Smooth muscle cell (in vitro differentiated cells): ENCODE results near the gene HTR3D. TPM values are rescaled to one million over a fixed set of nuclear protein-coding genes. Genes with fewer than 3 reads are reported as not detected.
"Not testable (repeated sequence)": the region's sequence is repeated elsewhere in the genome, so short reads cannot be mapped to it uniquely, and the experiment has no call there.

Experiments used
- DNase-seq: peaks from one replicate; lab custom pipeline; 2025; ENCODE audit not compliant: unreplicated experiment; lab: John Stamatoyannopoulos, UW
- H2AFZ ChIP-seq: fragments of 200-600 bp; sonication (generic); 2 replicates; pipeline ENCODE4 v1.6.0; 2016; ENCODE audit warnings: antibody characterized with exemption, low read depth, mild to moderate bottlenecking
- H3F3A ChIP-seq: fragments of 200-600 bp; sonication (generic); 2 replicates; pipeline ENCODE4 v1.6.0; 2017; ENCODE audit warnings: antibody characterized with exemption, low read depth
- H3K27ac ChIP-seq: fragments of 200-600 bp; sonication (generic); 2 replicates; pipeline ENCODE4 v1.5.1; 2016; ENCODE audit warnings: low read depth, mild to moderate bottlenecking
- H3K27me3 ChIP-seq: fragments of 200-600 bp; sonication (generic); 2 replicates; pipeline ENCODE4 v1.6.1; 2016; ENCODE audit warnings: low read depth, mild to moderate bottlenecking
- H3K36me3 ChIP-seq: fragments of 200-600 bp; sonication (generic); 2 replicates; pipeline ENCODE4 v1.5.1; 2016; ENCODE audit warnings: low read depth
- H3K4me1 ChIP-seq: fragments of 200-600 bp; sonication (generic); 2 replicates; pipeline ENCODE4 v1.5.1; 2016; ENCODE audit warnings: low read depth
- H3K4me2 ChIP-seq: fragments of 200-600 bp; sonication (generic); 2 replicates; pipeline ENCODE4 v1.6.0; 2016; ENCODE audit warnings: mild to moderate bottlenecking
- H3K4me3 ChIP-seq: fragments of 200-600 bp; sonication (generic); 2 replicates; pipeline ENCODE4 v1.5.1; 2016; ENCODE audit warnings: mild to moderate bottlenecking
- H3K79me2 ChIP-seq: fragments of 200-600 bp; sonication (generic); 2 replicates; pipeline ENCODE4 v1.6.0; 2016; ENCODE audit warnings: low read depth, mild to moderate bottlenecking
- H3K9ac ChIP-seq: fragments of 200-600 bp; sonication (generic); 2 replicates; pipeline ENCODE4 v1.6.0; 2016; ENCODE audit warnings: low read depth
- H3K9me3 ChIP-seq: fragments of 200-600 bp; sonication (generic); replicated peaks from 2 replicates; pipeline ENCODE4 v1.5.1; 2016; ENCODE audit warnings: low read depth
- H4K20me1 ChIP-seq: fragments of 200-600 bp; sonication (generic); 2 replicates; pipeline ENCODE4 v1.6.0; 2016; ENCODE audit warnings: low read depth
- CTCF ChIP-seq: fragments of 200-600 bp; sonication (generic); IDR thresholded peaks from 2 replicates; pipeline ENCODE4 v1.5.1; 2017; ENCODE audit warnings: borderline replicate concordance, mild to moderate bottlenecking, antibody characterized with exemption; ENCODE audit not compliant: insufficient read depth, poor library complexity, severe bottlenecking
- WGBS: methylation state at CpG from one replicate; pipeline ENCODE4 v1.1.7; 2016; ENCODE audit warnings: low lambda C conversion rate; 5-methylcytosine and 5-hydroxymethylcytosine counted together
- polyA plus RNA-seq: library from polyadenylated mRNA; unstranded; fragments of >200 nt; fragmentation: Nextera tagmentation; extraction: Ambion mirVana; gene quantifications from 2 replicates; pipeline ENCODE4 v1.2.1, GENCODE V29; 2016
- total RNA-seq: library from RNA; depleted of rRNA; stranded (reverse); fragments of >200 nt; gene quantifications from 2 replicates; pipeline ENCODE4 v1.2.3, GENCODE V29; 2014

The HTR3D gene
- total and polyA plus RNA-seq, 2 experiments from 2014 or later: not detected

DNA sequence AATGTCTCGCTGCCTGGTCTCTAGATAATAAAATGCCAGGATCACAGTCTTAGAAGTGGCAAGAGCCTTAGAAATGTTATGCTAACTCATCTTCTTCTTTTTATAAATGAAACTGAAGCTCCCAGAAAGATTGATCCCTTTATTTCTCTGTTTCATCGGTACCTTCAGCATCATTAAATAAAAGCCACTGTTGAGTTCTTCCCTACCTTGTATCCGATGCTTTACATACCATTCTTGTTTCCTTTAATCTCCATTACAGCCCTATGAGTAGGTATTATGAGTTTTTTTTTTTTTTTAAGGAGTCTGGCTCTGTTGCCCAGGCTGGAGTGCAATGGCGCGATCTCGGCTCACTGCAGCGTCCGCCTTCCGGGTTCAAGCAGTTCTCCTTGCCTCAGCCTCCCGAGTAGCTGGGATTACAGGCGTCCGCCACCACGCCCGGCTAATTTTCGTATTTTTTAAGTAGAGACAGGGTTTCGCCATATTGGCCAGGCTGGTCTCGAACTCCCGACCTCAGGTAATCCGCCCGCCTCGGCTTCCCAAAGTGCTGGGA is 13.0 kb upstream of the HTR3D start:
- 93% methylated on average over 21 of the region's 21 CpGs for WGBS
- Histone ChIP-seq H3K4me3 (peak overlapping the region; percentile 98), H4K20me1 (no peaks in the 10 kb centered on the region), H3F3A (peaks cover 11% of the 10 kb centered on the region), H3K9ac (peak overlapping the region; percentile 62), H3K4me2 (peak overlapping the region; percentile 91), H3K36me3 (no peaks in the 10 kb centered on the region), H3K79me2 (peaks cover 16% of the 10 kb centered on the region), H3K27me3 (no peaks in the 10 kb centered on the region), H3K4me1 (peaks cover 11% of the 10 kb centered on the region), H2AFZ (peak overlapping the region; percentile 96), H3K9me3 (no peaks in the 10 kb centered on the region), H3K27ac (peak overlapping the region; percentile 58)
- no peak for DNase-seq
- TF ChIP-seq CTCF: no peak

GRCh38 chr3:184022323-184022722 is 9.2 kb upstream of the HTR3D start:
- no peaks in the 10 kb centered on the region for H4K20me1 ChIP-seq
- H3K27me3 ChIP-seq: no peaks in the 10 kb centered on the region
- H3K27ac ChIP-seq: no peak overlapping the region
- no peaks in the 10 kb centered on the region for H3K4me1 ChIP-seq
- H3K9ac ChIP-seq: no peak overlapping the region
- TF ChIP-seq CTCF: no peak
- H3F3A ChIP-seq: no peaks in the 10 kb centered on the region
- no peak overlapping the region for H2AFZ ChIP-seq
- H3K4me3 ChIP-seq: no peak overlapping the region
- DNase-seq: no peak
- no peak overlapping the region for H3K4me2 ChIP-seq
- no peaks in the 10 kb centered on the region for H3K79me2 ChIP-seq
- 81% methylated on average over 7 of the region's 7 CpGs for WGBS
- no peaks in the 10 kb centered on the region for H3K9me3 ChIP-seq
- no peaks in the 10 kb centered on the region for H3K36me3 ChIP-seq

- not testable (repeated sequence) for H3K9me3 ChIP-seq, H3K4me3 ChIP-seq
These were observed 6.3 kb upstream of the HTR3D start for GRCh38 chr3:184025256-184025655.

DNA sequence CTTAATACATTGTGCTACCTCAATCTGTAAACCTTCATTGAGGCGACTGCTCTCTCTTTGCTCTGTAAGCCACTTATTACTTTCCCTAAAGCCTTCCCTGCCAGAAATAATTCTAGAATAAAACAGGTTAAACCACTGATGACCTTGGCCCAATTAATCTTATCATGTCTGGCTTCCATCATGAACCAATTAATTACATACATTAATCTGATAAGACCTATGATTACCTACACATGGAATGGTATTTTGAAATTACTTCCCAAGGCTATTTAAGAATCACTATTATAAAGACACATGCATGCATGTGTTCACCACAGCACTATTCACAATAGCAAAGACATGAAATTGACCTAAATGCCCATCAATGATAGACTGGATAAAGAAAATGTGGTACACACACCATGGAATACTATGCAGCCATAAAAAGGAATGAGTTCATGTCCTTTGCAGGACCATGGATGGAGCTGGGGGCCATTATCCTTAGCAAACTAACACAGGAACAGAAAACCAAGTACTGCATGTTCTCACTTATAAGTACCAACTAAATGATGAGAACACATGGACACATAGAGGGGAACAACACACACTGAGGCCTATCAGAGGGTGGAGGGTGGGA is 3.2 kb upstream of the HTR3D start:
- not testable (repeated sequence) for H3K36me3 ChIP-seq, H3K4me3 ChIP-seq, H4K20me1 ChIP-seq, H3K4me1 ChIP-seq, DNase-seq, H3K9ac ChIP-seq, H3K27me3 ChIP-seq, H3K27ac ChIP-seq, H2AFZ ChIP-seq, H3F3A ChIP-seq, H3K79me2 ChIP-seq, H3K4me2 ChIP-seq, H3K9me3 ChIP-seq
- WGBS: 100% methylated on average over 1 of the region's 1 CpG

More at GRCh38 chr3:184025256-184025655, 6.3 kb upstream of the HTR3D start:
- not testable (repeated sequence) for H3K79me2 ChIP-seq, H3K9ac ChIP-seq, H3F3A ChIP-seq, H3K36me3 ChIP-seq, H4K20me1 ChIP-seq, DNase-seq, H3K4me2 ChIP-seq, H3K27ac ChIP-seq, H3K4me1 ChIP-seq, H2AFZ ChIP-seq, H3K27me3 ChIP-seq
- WGBS: 82% methylated on average over 5 of the region's 5 CpGs

GRCh38 chr3:184029443-184029842 is 2.1 kb upstream of the HTR3D start:
- no peak overlapping the region for H3K4me3 ChIP-seq
- no peaks in the 10 kb centered on the region for H3K9me3 ChIP-seq
- H3K36me3 ChIP-seq: no peaks in the 10 kb centered on the region
- H3K4me2 ChIP-seq: no peak overlapping the region
- no peak for TF ChIP-seq CTCF
- whole genome bisulfite sequencing: 94% methylated on average over 2 of the region's 2 CpGs
- H3K27me3 ChIP-seq: peaks cover 4% of the 10 kb centered on the region
- no peak overlapping the region for H2AFZ ChIP-seq
- no peaks in the 10 kb centered on the region for H4K20me1 ChIP-seq
- no peak for DNase-seq
- no peaks in the 10 kb centered on the region for H3K79me2 ChIP-seq
- H3K4me1 ChIP-seq: no peaks in the 10 kb centered on the region
- H3K27ac ChIP-seq: no peak overlapping the region
- no peaks in the 10 kb centered on the region for H3F3A ChIP-seq
- no peak overlapping the region for H3K9ac ChIP-seq
